Tibial nerve (tissue), 4 donors: ENCODE data around the gene FAM193A.

ENCODE experiments used
- EP300 ChIP-seq, 2 donors: sonication (generic); formaldehyde crosslinking; IDR thresholded peaks; one replicate each; pipeline ENCODE4 v1.6.1; 2017; ENCODE audit warnings: antibody characterized with exemption in 2 of 2, mild to moderate bottlenecking in 1 of 2
- POLR2A ChIP-seq, 2 donors: fragments of 450-650 bp; IDR thresholded peaks; one replicate each; pipeline ENCODE4 v1.6.1; 2017; ENCODE audit warnings: antibody characterized with exemption in 2 of 2, mild to moderate bottlenecking in 2 of 2, moderate library complexity in 2 of 2
- TF ChIP-seq, protein P1 (sequence below), 5 experiments: fragments of 200-600 bp in 3 of 5; fragments of 450-650 bp in 2 of 5; sonication (generic) in 3 of 5; IDR thresholded peaks; one replicate each; pipeline ENCODE4 v1.5.1; 2016 to 2019; ENCODE audit warnings: antibody characterized with exemption in 5 of 5, mild to moderate bottlenecking in 3 of 5, moderate library complexity in 2 of 5

GRCh38 chr4:2765832-2766526 lies 229.5 kb downstream of the FAM193A start:
- TF ChIP-seq, protein P1, sequence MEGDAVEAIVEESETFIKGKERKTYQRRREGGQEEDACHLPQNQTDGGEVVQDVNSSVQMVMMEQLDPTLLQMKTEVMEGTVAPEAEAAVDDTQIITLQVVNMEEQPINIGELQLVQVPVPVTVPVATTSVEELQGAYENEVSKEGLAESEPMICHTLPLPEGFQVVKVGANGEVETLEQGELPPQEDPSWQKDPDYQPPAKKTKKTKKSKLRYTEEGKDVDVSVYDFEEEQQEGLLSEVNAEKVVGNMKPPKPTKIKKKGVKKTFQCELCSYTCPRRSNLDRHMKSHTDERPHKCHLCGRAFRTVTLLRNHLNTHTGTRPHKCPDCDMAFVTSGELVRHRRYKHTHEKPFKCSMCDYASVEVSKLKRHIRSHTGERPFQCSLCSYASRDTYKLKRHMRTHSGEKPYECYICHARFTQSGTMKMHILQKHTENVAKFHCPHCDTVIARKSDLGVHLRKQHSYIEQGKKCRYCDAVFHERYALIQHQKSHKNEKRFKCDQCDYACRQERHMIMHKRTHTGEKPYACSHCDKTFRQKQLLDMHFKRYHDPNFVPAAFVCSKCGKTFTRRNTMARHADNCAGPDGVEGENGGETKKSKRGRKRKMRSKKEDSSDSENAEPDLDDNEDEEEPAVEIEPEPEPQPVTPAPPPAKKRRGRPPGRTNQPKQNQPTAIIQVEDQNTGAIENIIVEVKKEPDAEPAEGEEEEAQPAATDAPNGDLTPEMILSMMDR (IDR thresholded peaks at IDR 0.05): no peak
- TF ChIP-seq EP300 (IDR thresholded peaks at IDR 0.05) (no peak), POLR2A (IDR thresholded peaks at IDR 0.05) (no peak)
